ENCODE measurements around the gene ZNF282.
A peak's percentile ranks its signal among the peaks of the same experiment; 100 is the strongest.

Gene ZNF282

DNA sequence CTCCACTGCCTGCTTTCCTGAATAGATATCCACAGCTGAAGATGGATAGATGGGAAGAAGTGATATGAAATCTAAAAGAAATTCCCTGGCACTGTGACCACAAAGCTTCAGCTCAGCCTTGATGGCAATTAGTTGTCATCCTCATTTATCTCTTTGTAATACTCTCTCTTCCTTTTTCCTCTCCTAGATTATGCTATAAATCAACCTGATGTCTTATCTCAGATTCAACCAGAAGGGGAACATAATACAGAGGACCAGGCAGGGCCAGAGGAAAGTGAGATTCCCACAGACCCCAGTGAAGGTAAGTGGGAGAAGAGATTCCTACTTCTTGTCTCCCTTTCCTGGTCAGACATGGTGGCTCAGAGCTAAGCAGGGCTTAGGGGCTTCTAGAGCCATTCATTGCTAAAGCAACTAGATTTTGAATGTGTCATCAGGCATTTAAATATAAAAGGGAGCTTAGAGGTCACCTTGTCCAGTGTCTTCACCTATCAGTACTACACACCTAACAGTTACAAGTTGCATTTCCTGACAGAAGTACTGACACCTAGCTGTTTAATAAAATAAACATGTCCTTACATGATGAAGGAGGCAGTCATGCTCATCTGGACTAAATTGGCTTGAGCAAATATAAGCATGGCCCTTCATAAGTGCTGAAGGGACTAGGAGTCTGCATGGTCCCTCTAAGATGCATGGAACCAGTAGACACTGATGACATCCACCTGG lies 28.6 kb upstream of the ZNF282 start (continued):
- no peak for TF ChIP-seq ZNF530 (tag by site-specific recombination; IDR thresholded peaks at IDR 0.05; ENCODE audit: low read depth)
- TF ChIP-seq, protein P1, sequence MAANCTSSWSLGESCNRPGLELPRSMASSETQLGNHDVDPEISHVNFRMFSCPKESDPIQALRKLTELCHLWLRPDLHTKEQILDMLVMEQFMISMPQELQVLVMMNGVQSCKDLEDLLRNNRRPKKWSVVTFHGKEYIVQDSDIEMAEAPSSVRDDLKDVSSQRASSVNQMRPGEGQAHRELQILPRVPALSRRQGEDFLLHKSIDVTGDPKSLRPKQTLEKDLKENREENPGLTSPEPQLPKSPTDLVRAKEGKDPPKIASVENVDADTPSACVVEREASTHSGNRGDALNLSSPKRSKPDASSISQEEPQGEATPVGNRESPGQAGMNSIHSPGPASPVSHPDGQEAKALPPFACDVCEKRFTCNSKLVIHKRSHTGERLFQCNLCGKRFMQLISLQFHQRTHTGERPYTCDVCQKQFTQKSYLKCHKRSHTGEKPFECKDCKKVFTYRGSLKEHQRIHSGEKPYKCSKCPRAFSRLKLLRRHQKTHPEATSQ (tag by site-specific recombination; IDR thresholded peaks at IDR 0.05), result no peak
- TF ChIP-seq ZNF169 (tag by site-specific recombination; IDR thresholded peaks at IDR 0.05), result no peak
- TF ChIP-seq, protein P2, sequence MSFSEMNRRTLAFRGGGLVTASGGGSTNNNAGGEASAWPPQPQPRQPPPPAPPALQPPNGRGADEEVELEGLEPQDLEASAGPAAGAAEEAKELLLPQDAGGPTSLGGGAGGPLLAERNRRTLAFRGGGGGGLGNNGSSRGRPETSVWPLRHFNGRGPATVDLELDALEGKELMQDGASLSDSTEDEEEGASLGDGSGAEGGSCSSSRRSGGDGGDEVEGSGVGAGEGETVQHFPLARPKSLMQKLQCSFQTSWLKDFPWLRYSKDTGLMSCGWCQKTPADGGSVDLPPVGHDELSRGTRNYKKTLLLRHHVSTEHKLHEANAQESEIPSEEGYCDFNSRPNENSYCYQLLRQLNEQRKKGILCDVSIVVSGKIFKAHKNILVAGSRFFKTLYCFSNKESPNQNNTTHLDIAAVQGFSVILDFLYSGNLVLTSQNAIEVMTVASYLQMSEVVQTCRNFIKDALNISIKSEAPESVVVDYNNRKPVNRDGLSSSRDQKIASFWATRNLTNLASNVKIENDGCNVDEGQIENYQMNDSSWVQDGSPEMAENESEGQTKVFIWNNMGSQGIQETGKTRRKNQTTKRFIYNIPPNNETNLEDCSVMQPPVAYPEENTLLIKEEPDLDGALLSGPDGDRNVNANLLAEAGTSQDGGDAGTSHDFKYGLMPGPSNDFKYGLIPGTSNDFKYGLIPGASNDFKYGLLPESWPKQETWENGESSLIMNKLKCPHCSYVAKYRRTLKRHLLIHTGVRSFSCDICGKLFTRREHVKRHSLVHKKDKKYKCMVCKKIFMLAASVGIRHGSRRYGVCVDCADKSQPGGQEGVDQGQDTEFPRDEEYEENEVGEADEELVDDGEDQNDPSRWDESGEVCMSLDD (tag by site-specific recombination; IDR thresholded peaks at IDR 0.05), result no peak
- no peak for TF ChIP-seq OVOL3 (tag by site-specific recombination; IDR thresholded peaks at IDR 0.05)
- TF ChIP-seq ZFHX2 (tag by site-specific recombination; conservative IDR thresholded peaks at IDR 0.05), result no peak
- TF ChIP-seq, protein P3, sequence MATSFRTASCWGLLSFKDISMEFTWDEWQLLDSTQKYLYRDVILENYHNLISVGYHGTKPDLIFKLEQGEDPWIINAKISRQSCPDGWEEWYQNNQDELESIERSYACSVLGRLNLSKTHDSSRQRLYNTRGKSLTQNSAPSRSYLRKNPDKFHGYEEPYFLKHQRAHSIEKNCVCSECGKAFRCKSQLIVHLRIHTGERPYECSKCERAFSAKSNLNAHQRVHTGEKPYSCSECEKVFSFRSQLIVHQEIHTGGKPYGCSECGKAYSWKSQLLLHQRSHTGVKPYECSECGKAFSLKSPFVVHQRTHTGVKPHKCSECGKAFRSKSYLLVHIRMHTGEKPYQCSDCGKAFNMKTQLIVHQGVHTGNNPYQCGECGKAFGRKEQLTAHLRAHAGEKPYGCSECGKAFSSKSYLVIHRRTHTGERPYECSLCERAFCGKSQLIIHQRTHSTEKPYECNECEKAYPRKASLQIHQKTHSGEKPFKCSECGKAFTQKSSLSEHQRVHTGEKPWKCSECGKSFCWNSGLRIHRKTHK (tag by site-specific recombination; IDR thresholded peaks at IDR 0.05), result no peak

DNA sequence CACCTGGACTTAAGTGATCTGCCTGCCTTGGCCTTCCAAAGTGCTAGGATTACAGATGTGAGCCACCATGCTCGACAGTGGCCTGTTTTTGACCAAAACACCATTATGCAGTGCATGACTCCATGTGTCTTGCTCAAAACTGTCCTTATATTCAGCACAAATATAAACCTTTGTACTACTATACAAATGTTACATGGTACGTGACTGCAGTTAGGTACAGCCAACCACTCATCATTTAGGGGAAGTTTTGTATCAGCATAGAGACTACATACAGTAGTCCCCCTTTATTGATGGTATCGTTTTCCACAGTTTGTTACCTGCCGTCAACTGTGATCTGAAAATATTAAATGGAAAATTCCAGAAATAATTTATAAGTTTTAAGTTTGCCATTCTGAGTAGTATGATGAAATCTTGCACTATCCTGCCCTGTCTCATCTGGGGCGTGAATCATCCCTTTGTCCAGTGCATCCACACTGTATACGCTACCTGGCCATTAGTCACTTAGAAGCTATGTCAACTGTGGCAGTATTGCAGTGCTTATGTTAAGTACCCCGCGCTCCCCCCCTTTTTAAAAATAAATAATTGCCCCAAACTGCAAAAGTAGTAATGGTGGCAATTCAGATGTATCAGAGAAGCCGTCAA lies 23.3 kb upstream of the ZNF282 start:
- Histone ChIP-seq H3K4me1 (ENCODE audit: control insufficient read depth, insufficient read depth, low read length) (no peaks in the 10 kb centered on the region), H3K9me3 (ENCODE audit: control insufficient read depth, insufficient read depth, low read depth, low read length) (no peaks in the 10 kb centered on the region), H3K36me3 (ENCODE audit: control insufficient read depth in 2 of 2, insufficient read depth in 1 of 2, low read length in 2 of 2) (peaks cover 60 to 87% of the 10 kb centered on the region in 2 experiments), H3K27ac (ENCODE audit: extremely low read depth, low read depth, low read length) (no peak overlapping the region), H3K4me3 (ENCODE audit: low read depth, low read length) (no peak overlapping the region)
- TF ChIP-seq ZNF174 (tag by site-specific recombination; IDR thresholded peaks at IDR 0.05), result no peak
- no peak for TF ChIP-seq YY1 (tag by site-specific recombination; IDR thresholded peaks at IDR 0.05)
- no peak for TF ChIP-seq ZNF76 (tag by site-specific recombination; IDR thresholded peaks at IDR 0.05; ENCODE audit: borderline replicate concordance, low read depth)
- TF ChIP-seq, protein P4, sequence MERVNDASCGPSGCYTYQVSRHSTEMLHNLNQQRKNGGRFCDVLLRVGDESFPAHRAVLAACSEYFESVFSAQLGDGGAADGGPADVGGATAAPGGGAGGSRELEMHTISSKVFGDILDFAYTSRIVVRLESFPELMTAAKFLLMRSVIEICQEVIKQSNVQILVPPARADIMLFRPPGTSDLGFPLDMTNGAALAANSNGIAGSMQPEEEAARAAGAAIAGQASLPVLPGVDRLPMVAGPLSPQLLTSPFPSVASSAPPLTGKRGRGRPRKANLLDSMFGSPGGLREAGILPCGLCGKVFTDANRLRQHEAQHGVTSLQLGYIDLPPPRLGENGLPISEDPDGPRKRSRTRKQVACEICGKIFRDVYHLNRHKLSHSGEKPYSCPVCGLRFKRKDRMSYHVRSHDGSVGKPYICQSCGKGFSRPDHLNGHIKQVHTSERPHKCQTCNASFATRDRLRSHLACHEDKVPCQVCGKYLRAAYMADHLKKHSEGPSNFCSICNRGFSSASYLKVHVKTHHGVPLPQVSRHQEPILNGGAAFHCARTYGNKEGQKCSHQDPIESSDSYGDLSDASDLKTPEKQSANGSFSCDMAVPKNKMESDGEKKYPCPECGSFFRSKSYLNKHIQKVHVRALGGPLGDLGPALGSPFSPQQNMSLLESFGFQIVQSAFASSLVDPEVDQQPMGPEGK (tag by site-specific recombination; IDR thresholded peaks at IDR 0.05), result 0 out of 2 replicates have a peak, but pooled peaks have one; percentile 20
- no peak for TF ChIP-seq MYNN (tag by site-specific recombination; IDR thresholded peaks at IDR 0.05; ENCODE audit: borderline replicate concordance)
- ChIA-PET POLR2A (no interaction called here), CTCF (no interaction called here)

DNA sequence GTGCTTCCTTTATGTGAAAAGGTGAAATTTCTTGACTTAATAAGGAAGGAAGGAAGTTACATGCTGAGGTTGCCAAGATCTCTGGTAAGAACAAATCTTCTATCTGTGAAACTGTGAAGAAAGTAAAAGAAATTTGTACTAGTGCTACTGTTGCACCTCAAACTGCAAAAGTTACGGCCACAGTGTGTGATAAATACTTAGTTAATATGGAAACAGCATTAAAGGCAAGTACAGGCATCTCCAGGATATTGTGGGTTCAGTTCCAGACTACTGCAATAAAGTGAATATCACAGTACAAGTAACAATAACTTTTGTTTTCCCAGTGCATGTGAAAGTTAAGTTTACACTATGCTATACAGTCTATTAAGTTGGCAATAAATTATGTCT lies 22.8 kb upstream of the ZNF282 start:
- H3K4me1 ChIP-seq (ENCODE audit: control insufficient read depth, insufficient read depth, low read length), result no peaks in the 10 kb centered on the region
- TF ChIP-seq PRDM1 (tag by site-specific recombination; IDR thresholded peaks at IDR 0.05), result peak; percentile 76
- no peak for TF ChIP-seq OSR2 (tag by site-specific recombination; IDR thresholded peaks at IDR 0.05)
- TF ChIP-seq ZXDB (tag by site-specific recombination; IDR thresholded peaks at IDR 0.05), result no peak
- H3K9me3 ChIP-seq (ENCODE audit: control insufficient read depth, insufficient read depth, low read depth, low read length), result no peaks in the 10 kb centered on the region
- H3K4me3 ChIP-seq (ENCODE audit: low read depth, low read length), result no peak overlapping the region
- H3K36me3 ChIP-seq (ENCODE audit: control insufficient read depth in 2 of 2, insufficient read depth in 1 of 2, low read length in 2 of 2), result peaks cover 62 to 88% of the 10 kb centered on the region in 2 experiments
- ChIA-PET POLR2A (no interaction called here), CTCF (no interaction called here)
- no peak overlapping the region for H3K27ac ChIP-seq (ENCODE audit: extremely low read depth, low read depth, low read length)

Measured in HEK293 (cell line).